GM12892 (cell line): ENCODE measurements around the gene GTF2H1.

Experiments
- POLR2A ChIP-seq: IDR thresholded peaks from 2 replicates; pipeline ENCODE4 v1.6.1; 2011; ENCODE audit warnings: low read depth, low read length, control low read depth
- POLR2AphosphoS5 ChIP-seq: IDR thresholded peaks from 2 replicates; pipeline ENCODE4 v1.6.1; 2011; ENCODE audit warnings: low read depth, low read length, control low read depth

DNA sequence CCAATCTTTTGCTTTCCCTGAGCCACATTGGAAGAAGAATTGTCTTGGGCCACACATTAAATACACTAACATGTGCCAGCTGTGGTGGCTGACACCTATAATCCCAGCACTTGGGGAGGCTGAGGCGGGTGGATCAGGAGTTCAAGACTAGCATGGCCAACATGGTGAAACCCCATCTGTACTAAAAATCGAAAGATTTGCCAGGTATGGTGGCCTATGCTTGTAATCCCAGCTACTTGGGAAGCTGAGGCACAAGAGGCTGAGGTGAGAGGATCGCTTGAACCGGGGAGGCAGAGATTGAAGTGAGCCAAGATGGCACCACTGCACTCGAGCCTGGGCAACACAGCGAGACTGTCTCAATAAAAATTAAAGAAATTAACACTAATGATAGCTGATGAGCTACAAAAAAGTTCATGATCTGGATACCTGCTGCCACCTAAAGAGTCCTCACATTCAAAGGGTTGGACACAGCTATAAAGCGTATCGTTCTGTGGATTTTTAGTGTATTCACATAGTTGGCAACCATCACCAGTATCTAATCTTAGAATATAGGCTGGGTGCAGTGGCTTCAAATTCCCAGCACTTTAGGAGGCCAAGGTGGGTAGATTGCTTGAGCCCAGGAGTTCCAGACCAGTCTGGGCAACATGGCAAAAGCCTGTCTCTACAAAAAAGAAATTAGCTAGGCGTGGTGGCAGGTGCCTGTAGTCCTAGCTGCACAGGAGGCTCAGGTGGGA, 86.4 kb downstream of the GTF2H1 start:
- TF ChIP-seq POLR2AphosphoS5 (peak; percentile 58; the same call in 1 of the 2 replicates), POLR2A (peak; percentile 64; the same call in 1 of the 2 replicates)
